ENCODE results near the gene HM13. TPM values are rescaled to one million over a fixed set of nuclear protein-coding genes. Genes with fewer than 3 reads are reported as not detected.
"Not testable (repeated sequence)": the region's sequence is repeated elsewhere in the genome, so short reads cannot be mapped to it uniquely, and the experiment has no call there.

Gene HM13
- total RNA-seq, 1 donor from 2014 or later: 79.2 TPM

GRCh38 chr20:31606804-31607639, 92.8 kb downstream of the HM13 start:
- peak; percentile 59 for DNase-seq (ENCODE audit: low read depth)

- DNase-seq (ENCODE audit: low read depth): no peak
Observed at GRCh38 chr20:31607640-31608250, 93.5 kb downstream of the HM13 start.

GRCh38 chr20:31608251-31608945, 94.2 kb downstream of the HM13 start:
- DNase-seq (ENCODE audit: low read depth): peak; percentile 20

GRCh38 chr20:31612271-31612640, 98.0 kb downstream of the HM13 start:
- not testable (repeated sequence) for DNase-seq (ENCODE audit: low read depth)

GRCh38 chr20:31615416-31615815, 101.2 kb downstream of the HM13 start:
- no peak for DNase-seq (ENCODE audit: low read depth)

- DNase-seq (ENCODE audit: low read depth): no peak
Observed at GRCh38 chr20:31617432-31618104, 103.3 kb downstream of the HM13 start.

Small RNA genes lying within 50 kb of the gene (microRNA-seq; reads per million reads assigned to microRNA genes)
- not detected for gene MIR3193

Other genes starting within 250 kb of the HM13 start
- gene DEFB116, start 205.9 kb upstream of the HM13 start, total RNA-seq: not detected in 2 replicates
- not detected in 2 replicates for gene DEFB118, start 145.8 kb upstream of the HM13 start, total RNA-seq
- gene DEFB119, start 123.9 kb upstream of the HM13 start, total RNA-seq: not detected in 2 replicates
- not detected in 2 replicates for gene DEFB121, start 108.2 kb upstream of the HM13 start, total RNA-seq
- gene DEFB123, start 73.8 kb upstream of the HM13 start, total RNA-seq: not detected in 2 replicates
- not detected in 2 replicates for gene DEFB124, start 39.3 kb upstream of the HM13 start, total RNA-seq
- gene REM1, start 39.2 kb upstream of the HM13 start, total RNA-seq: 0.27 and 0.68 TPM in 2 replicates
- 6.7 and 8.9 TPM in 2 replicates for gene ID1, start 90.8 kb downstream of the HM13 start, total RNA-seq
- not detected in 2 replicates for gene COX4I2, start 123.5 kb downstream of the HM13 start, total RNA-seq
- gene BCL2L1, start 208.4 kb downstream of the HM13 start, total RNA-seq: 172 and 239 TPM in 2 replicates
- gene TPX2, start 224.8 kb downstream of the HM13 start, total RNA-seq: 7.0 and 10.5 TPM in 2 replicates

All from myocyte (in vitro differentiated cells).